Dorsolateral prefrontal cortex (tissue), 118 donors: ENCODE data around the gene MRPS24. TPM values are rescaled to one million over a fixed set of nuclear protein-coding genes. Genes with fewer than 3 reads are reported as not detected.

Source experiments
- total RNA-seq, 120 experiments: library from RNA; stranded (reverse); gene quantifications; one replicate each; pipeline versions ENCODE4 v1.2.3 to v1.2.4, GENCODE V29; 2022

Gene MRPS24
- total RNA-seq, 120 experiments from 2014 or later: 39.5 to 106 (median 68.7) TPM

Other genes with a start within 250 kb of the MRPS24 start
- 10 to 100 TPM; 52.0 to 94.0 (median 71.9) TPM for gene COA1, start 140.0 kb downstream of the MRPS24 start, total RNA-seq
- gene BLVRA, start 110.8 kb downstream of the MRPS24 start, total RNA-seq: 10 to 100 TPM; 19.9 to 63.4 (median 43.2) TPM
- gene URGCP, start 37.1 kb upstream of the MRPS24 start, total RNA-seq: 10 to 100 TPM; 38.6 to 96.9 (median 70.0) TPM
- gene UBE2D4, start 56.9 kb upstream of the MRPS24 start, total RNA-seq: 10 to 100 TPM; 20.4 to 46.7 (median 34.6) TPM
- gene SPDYE1, start 128.4 kb upstream of the MRPS24 start, total RNA-seq: under 1 TPM in 10 of 120 experiments, not detected in 110; 0.18 to 0.53 (median 0.29) TPM
- 100 to 1,000 TPM in 17 of 120 experiments, 10 to 100 TPM in 103; 58.1 to 115 (median 89.4) TPM for gene DBNL, start 175.2 kb upstream of the MRPS24 start, total RNA-seq
- 10 to 100 TPM in 66 of 120 experiments, 1 to 10 TPM in 54; 2.8 to 52.0 (median 11.0) TPM for gene PGAM2, start 196.1 kb upstream of the MRPS24 start, total RNA-seq
- gene POLM, start 213.0 kb upstream of the MRPS24 start, total RNA-seq: 10 to 100 TPM; 10.6 to 34.8 (median 18.7) TPM
- gene AEBP1, start 234.8 kb upstream of the MRPS24 start, total RNA-seq: 100 to 1,000 TPM in 5 of 120 experiments, 10 to 100 TPM in 114, 1 to 10 TPM in 1; 9.1 to 175 (median 43.5) TPM